ENCODE results near the gene DOCK4.

The DOCK4 gene

GRCh38 chr7:112015146-112015545 is 191.1 kb downstream of the DOCK4 start:
- in situ Hi-C loops (cut with MboI; ENCODE audit: low sequenced_read_pairs), result no loop called here

DNA sequence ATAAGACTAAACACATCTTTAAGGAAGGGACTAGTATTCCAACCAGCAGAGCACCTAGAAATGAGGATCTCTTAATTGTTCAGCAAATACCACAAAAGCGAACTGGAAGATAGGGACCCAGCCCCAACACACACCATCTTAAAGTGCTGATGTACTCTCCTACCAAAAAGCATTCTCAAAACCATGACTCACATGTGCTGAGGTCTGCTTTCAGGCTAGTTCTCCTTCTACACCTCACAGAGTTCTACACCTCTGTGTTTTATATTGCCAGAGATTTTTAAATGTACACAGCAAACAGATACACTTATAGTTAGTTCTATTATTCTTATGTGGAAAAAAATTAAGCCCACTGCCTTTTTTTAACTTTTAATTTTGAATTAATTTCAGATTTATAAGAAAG is 191.9 kb downstream of the DOCK4 start:
- in situ Hi-C loops (cut with MboI; ENCODE audit: low sequenced_read_pairs), result no loop called here

DNA sequence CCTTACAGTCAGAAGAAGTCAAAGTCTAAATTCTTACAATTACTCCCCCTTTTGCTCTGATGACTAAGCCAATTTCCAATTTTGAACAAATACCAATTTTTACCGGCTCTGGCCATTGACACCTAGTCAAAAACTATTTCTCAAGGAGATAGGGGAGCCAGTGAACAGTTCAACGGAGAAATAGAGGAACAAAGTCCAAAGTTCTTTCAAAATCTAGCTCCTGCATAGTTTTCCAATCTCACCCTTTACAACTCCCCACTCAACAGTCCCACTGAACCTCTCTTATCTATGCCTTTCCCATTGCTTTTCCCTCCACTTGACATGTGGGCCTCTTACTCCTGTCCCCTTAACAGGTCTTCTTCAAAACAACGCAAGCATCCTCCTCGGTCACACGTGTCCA is 192.9 kb downstream of the DOCK4 start:
- in situ Hi-C loops (cut with MboI; ENCODE audit: low sequenced_read_pairs), result no loop called here

DNA sequence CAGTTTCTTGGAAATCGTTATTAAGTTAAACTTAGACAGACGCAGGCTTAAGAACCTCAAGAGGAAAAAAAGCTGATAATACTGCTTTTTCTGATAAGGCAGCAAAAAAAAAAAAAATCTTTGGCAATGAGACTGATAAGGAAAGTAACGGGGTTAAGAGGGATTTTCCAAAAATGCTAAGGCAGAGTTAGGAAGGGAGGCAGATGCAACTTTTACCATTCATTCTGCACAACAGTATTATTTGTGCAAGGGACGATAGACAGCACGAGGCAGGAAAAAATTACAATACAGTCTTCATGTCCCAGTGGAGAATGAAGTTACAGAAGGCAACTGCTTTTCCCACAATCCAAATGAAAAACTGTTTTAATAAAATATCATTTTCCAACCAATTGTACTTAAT is 194.0 kb downstream of the DOCK4 start:
- in situ Hi-C loops (cut with MboI; ENCODE audit: low sequenced_read_pairs), result no loop called here

DNA sequence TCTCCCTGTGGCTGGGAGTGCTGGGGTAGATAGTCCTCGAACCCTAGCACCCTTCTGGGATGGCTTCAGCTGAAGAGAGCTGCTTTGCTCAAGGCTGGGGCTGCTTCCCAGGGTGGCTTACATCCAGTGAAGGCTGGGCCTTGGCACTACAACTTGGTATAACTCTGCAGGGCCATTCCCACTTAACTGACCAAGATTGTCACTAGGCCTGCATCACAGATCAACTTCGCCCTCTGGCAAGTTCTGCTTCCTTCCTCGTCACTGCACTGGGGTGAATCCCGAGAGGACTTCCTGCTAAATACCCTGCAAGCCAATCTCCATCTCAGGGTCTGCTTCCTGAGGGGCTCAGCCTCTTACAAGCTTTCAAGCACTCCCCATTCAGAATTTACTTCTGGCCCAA is 195.2 kb downstream of the DOCK4 start:
- in situ Hi-C loops (cut with MboI; ENCODE audit: low sequenced_read_pairs), result no loop called here

DNA sequence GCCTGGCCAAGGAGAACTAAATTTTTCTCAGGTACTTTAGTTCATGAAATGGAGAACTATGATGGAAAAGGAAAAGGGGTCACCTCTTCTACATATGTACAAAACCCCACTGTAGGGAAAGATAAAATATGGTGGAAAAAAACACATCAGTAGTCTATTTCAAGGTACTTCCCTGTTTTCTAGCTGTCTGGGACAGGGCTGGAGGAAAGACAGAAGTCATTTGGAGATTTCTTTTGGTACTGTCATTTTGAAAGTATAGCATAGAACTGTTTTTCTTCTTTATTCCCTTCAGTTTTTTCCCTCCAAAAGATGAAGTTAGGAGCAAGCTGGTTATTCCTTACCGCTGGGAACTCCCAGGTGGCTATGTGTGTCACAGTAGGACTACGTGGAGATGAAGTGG is 196.1 kb downstream of the DOCK4 start:
- in situ Hi-C loops (cut with MboI; ENCODE audit: low sequenced_read_pairs), result no loop called here

GRCh38 chr7:112009081-112009480 is 197.1 kb downstream of the DOCK4 start:
- in situ Hi-C loops (cut with MboI; ENCODE audit: low sequenced_read_pairs), result no loop called here

DNA sequence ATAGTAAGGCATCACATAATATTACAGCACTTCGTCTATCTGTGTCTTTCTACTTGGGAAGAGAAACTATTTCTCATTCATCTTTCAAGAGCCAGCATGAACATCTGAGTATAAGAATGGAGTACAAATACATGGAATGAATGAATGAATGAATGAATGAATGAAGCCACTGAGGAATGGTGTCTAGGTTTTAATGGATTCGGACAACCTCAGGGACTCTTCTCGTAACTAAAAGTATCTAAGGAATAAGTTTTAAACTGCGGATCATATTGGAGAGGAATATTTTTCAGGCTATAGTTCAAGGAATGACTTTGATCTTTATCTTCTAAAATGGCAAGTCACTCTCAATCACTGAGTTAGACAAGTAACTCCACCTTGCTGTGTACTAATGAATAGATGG is 199.0 kb downstream of the DOCK4 start:
- in situ Hi-C loops (cut with MboI; ENCODE audit: low sequenced_read_pairs), result no loop called here

DNA sequence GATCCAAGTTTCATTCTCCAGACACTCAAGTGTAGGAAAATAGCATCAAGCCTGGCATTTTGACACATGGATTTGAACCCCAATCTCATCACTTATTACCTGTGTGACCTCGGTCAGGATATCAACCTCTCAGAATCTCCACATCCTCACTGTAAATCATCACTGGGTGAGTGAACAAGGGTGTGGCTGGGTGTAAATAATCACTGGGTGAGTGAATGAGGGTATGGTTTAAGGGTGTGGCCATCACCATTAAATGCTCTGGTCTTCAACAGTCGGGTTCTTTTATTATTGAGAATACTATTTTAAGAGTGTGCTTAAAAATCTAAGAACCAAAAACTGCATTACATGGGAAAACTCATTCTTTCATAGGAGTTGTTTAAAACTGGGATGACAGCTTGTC is 200.1 kb downstream of the DOCK4 start:
- in situ Hi-C loops (cut with MboI; ENCODE audit: low sequenced_read_pairs), result no loop called here

DNA sequence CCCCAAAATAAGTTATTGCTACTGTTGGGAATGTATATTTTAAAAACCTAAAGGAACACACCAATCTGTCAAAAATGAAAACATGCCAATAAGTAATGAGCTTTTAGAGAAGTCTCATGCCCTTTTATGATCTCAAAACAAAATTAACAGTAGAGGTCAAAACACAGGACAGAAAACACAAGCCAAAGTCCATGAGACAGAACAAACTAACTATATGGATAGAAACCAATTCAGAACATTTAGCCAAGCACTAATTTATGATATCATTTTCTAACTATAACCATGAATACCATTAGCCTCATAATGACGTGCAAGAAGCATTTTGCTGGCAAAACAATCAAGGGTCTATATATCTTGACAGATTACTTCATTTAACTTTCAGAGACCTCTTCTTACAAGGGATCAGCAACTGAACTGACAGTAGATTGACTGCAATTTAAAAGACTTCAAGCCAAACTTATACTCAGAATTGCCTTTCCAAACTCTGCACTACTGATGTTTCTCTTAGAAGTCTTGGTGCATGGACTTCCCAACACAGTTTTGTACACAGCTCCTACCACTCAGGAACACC is 200.9 kb downstream of the DOCK4 start:
- in situ Hi-C loops (cut with MboI; ENCODE audit: low sequenced_read_pairs), result no loop called here

GRCh38 chr7:112001091-112001826 is 204.9 kb downstream of the DOCK4 start:
- in situ Hi-C loops (cut with MboI; ENCODE audit: low sequenced_read_pairs), result no loop called here

DNA sequence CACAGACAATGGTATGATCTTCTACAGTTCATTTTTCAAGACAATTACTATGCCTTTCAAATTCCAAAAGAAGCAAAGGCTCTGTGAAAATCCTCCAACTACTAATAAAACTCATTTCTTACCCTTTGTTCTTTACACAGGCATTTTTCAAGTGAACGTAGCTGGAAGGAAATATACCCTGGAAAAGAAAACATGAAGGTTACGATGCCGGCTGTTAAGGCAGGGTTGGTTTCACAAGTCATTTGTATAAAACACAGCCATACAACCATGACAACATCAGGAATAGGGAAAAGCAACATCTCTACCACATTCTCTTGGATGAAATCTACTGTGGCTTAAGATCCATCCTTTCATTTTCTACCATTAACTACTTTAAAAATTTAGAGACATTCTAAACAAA is 207.9 kb downstream of the DOCK4 start:
- in situ Hi-C loops (cut with MboI; ENCODE audit: low sequenced_read_pairs), result no loop called here

GRCh38 chr7:111997546-111997945 is 208.7 kb downstream of the DOCK4 start:
- in situ Hi-C loops (cut with MboI; ENCODE audit: low sequenced_read_pairs), result no loop called here

DNA sequence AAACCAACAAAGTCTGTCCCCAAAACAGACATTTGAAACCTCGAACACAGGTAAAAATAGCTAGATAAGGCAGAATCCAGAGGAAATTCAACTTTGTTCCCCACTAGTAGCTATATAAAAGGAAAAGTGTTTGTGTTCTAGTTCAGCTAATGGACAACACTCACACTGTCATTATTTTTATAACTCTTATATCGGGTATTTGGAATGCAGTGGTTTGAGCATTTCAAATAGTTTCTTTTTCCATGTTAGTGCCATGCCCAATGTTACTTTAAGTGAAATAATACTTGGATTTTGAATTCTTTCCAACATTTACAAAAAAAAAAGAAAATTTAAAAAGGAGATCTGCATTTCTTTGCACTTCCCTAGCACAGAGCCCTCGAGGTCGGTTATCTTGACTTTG is 213.6 kb downstream of the DOCK4 start:
- in situ Hi-C loops (cut with MboI; ENCODE audit: low sequenced_read_pairs), result no loop called here

GRCh38 chr7:111990643-111991042 is 215.6 kb downstream of the DOCK4 start:
- in situ Hi-C loops (cut with MboI; ENCODE audit: low sequenced_read_pairs), result no loop called here

GRCh38 chr7:111987886-111988285 is 218.3 kb downstream of the DOCK4 start:
- in situ Hi-C loops (cut with MboI; ENCODE audit: low sequenced_read_pairs), result no loop called here

GRCh38 chr7:111987115-111987826 is 218.9 kb downstream of the DOCK4 start:
- in situ Hi-C loops (cut with MboI; ENCODE audit: low sequenced_read_pairs), result no loop called here

DNA sequence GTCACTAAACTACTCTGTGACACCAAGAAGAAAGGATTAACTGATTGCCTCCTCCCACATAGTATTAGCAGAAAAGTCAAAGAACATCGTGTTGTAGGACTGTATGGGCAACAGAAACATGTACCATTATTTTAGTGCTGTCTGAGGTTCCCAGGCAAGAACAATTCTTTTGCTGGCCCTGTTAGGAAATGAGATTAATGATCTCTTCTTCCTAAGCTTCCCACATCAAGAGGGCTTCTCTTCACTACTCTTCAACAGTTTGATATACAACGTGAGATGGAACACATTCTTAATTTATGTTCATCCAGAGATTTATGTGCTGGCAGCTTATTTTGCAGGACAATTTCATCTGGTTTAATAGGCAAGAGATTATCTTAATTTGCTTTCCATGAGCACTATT is 219.6 kb downstream of the DOCK4 start:
- in situ Hi-C loops (cut with MboI; ENCODE audit: low sequenced_read_pairs), result no loop called here

- in situ Hi-C loops (cut with MboI; ENCODE audit: low sequenced_read_pairs), result no loop called here
Measured at GRCh38 chr7:111985798-111986197, 220.4 kb downstream of the DOCK4 start.

GRCh38 chr7:111982804-111983203 is 223.4 kb downstream of the DOCK4 start:
- in situ Hi-C loops (cut with MboI; ENCODE audit: low sequenced_read_pairs), result no loop called here

GRCh38 chr7:111982133-111982532 is 224.1 kb downstream of the DOCK4 start:
- in situ Hi-C loops (cut with MboI; ENCODE audit: low sequenced_read_pairs), result no loop called here

GRCh38 chr7:111980725-111981124 is 225.5 kb downstream of the DOCK4 start:
- in situ Hi-C loops (cut with MboI; ENCODE audit: low sequenced_read_pairs), result no loop called here

All from HL-60/S4 (cell line).